Hematopoietic multipotent progenitor cell treated with erythropoietin and hydrocortisone succinate and interleukin-3 and kit ligand, for 6 days (in vitro differentiated cells): ENCODE results near the gene IL15.
A peak's percentile ranks its signal among the peaks of the same experiment; 100 is the strongest.
"Not testable (repeated sequence)": the region's sequence is repeated elsewhere in the genome, so short reads cannot be mapped to it uniquely, and the experiment has no call there.

Source experiments
- DNase-seq: peaks from one replicate; pipeline ENCODE4 v3.0.0-alpha.2; 2015

IL15 gene

GRCh38 chr4:141636082-141636770 lies at the start of gene IL15:
IL15 (plus strand) TSS chr4:141636583; CDS start chr4:141719465, 82,882 bp downstream.
- peak; percentile 57 for DNase-seq

GRCh38 chr4:141587897-141588296 lies 48.5 kb upstream of the IL15 start:
- no peak for DNase-seq

GRCh38 chr4:141595531-141595930 lies 40.9 kb upstream of the IL15 start:
- no peak for DNase-seq

- no peak for DNase-seq
Measured at GRCh38 chr4:141599853-141600252, 36.5 kb upstream of the IL15 start.

- DNase-seq: peak; percentile 2
Measured at GRCh38 chr4:141604683-141605082, 31.7 kb upstream of the IL15 start.

GRCh38 chr4:141605425-141605856 lies 30.9 kb upstream of the IL15 start:
- DNase-seq: no peak

GRCh38 chr4:141609243-141609642 lies 27.1 kb upstream of the IL15 start:
- no peak for DNase-seq

GRCh38 chr4:141610365-141610764 lies 26.0 kb upstream of the IL15 start:
- no peak for DNase-seq

GRCh38 chr4:141614878-141615586 lies 21.4 kb upstream of the IL15 start:
- no peak for DNase-seq

GRCh38 chr4:141615587-141615918 lies 20.8 kb upstream of the IL15 start:
- not testable (repeated sequence) for DNase-seq

GRCh38 chr4:141620715-141621114 lies 15.7 kb upstream of the IL15 start:
- no peak for DNase-seq

- no peak for DNase-seq
Measured at GRCh38 chr4:141625023-141625422, 11.4 kb upstream of the IL15 start.

- DNase-seq: no peak
Measured at GRCh38 chr4:141630854-141631253, 5.5 kb upstream of the IL15 start.

GRCh38 chr4:141635736-141636081 lies 674 bp upstream of the IL15 start:
- DNase-seq: peak; percentile 41

GRCh38 chr4:141636771-141637460 lies 533 bp downstream of the IL15 start:
- DNase-seq: peak; percentile 59

GRCh38 chr4:141637565-141637964 lies 1.2 kb downstream of the IL15 start:
- no peak for DNase-seq

- DNase-seq: no peak
Measured at GRCh38 chr4:141638230-141638629, 1.8 kb downstream of the IL15 start.

GRCh38 chr4:141640696-141641095 lies 4.3 kb downstream of the IL15 start:
- DNase-seq: no peak

GRCh38 chr4:141642063-141642462 lies 5.7 kb downstream of the IL15 start:
- DNase-seq: no peak

GRCh38 chr4:141642711-141643110 lies 6.3 kb downstream of the IL15 start:
- no peak for DNase-seq

GRCh38 chr4:141643557-141643956 lies 7.2 kb downstream of the IL15 start:
- no peak for DNase-seq

- no peak for DNase-seq
Measured at GRCh38 chr4:141645611-141646340, 9.4 kb downstream of the IL15 start.

GRCh38 chr4:141646969-141647368 lies 10.6 kb downstream of the IL15 start:
- no peak for DNase-seq
